GM19351 (cell line): ENCODE results near the gene STRA6.

Source experiments
- ATAC-seq: cut with Tn5 transposase; IDR thresholded peaks from one replicate; pipeline ENCODE4 v1.9.1; 2021; ENCODE audit warnings: mild to moderate bottlenecking, moderate library complexity; ENCODE audit not compliant: unreplicated experiment

STRA6 gene

GRCh38 chr15:74184582-74185091, 17.9 kb downstream of the STRA6 start:
- no peak for ATAC-seq

- ATAC-seq = no peak
Measured at GRCh38 chr15:74182131-74182530, 20.5 kb downstream of the STRA6 start.

- ATAC-seq = no peak
Measured at GRCh38 chr15:74180881-74181602, 21.5 kb downstream of the STRA6 start.

- ATAC-seq = no peak
Measured at GRCh38 chr15:74179983-74180880, 22.4 kb downstream of the STRA6 start.

- no peak for ATAC-seq
Measured at GRCh38 chr15:74179101-74179841, 23.3 kb downstream of the STRA6 start.

GRCh38 chr15:74178326-74179100, 24.1 kb downstream of the STRA6 start:
- no peak for ATAC-seq

GRCh38 chr15:74176262-74177214, 26.0 kb downstream of the STRA6 start:
- no peak for ATAC-seq

- no peak for ATAC-seq
Measured at GRCh38 chr15:74175271-74176191, 27.1 kb downstream of the STRA6 start.

GRCh38 chr15:74174958-74175253, 27.7 kb downstream of the STRA6 start:
- ATAC-seq = no peak

GRCh38 chr15:74174219-74174957, 28.2 kb downstream of the STRA6 start:
- ATAC-seq = no peak

- no peak for ATAC-seq
Measured at GRCh38 chr15:74173380-74174218, 29.0 kb downstream of the STRA6 start, which contains the start of gene ISLR. Gene ISLR (plus strand): TSS chr15:74173710. CDS start chr15:74174859, 1,149 bp downstream.

GRCh38 chr15:74172701-74173379, 29.7 kb downstream of the STRA6 start:
- ATAC-seq = no peak

- no peak for ATAC-seq
Measured at GRCh38 chr15:74171965-74172541, 30.5 kb downstream of the STRA6 start.

GRCh38 chr15:74170875-74171578, 31.6 kb downstream of the STRA6 start:
- ATAC-seq = no peak
